Tibial artery (tissue), 4 donors: ENCODE results near the gene CCDC91.
"Not testable (repeated sequence)": the region's sequence is repeated elsewhere in the genome, so short reads cannot be mapped to it uniquely, and the experiment has no call there.

Source experiments
- DNase-seq, 2 donors: peaks; one replicate each; pipeline ENCODE4 v3.0.0-alpha.2; 2019
- H3K27ac ChIP-seq, 2 donors: fragments of 200-600 bp; sonication (generic) in 1 of 2; 1 replicate in 1 of 2; 2 replicates in 1 of 2; pipeline ENCODE4 v1.5.1; 2018 to 2019; ENCODE audit warnings: mild to moderate bottlenecking in 1 of 2
- H3K27me3 ChIP-seq, 2 donors: fragments of 200-600 bp; sonication (generic) in 1 of 2; one replicate each; pipeline versions ENCODE4 v1.5.1 to v1.6.0; 2016 to 2019
- H3K36me3 ChIP-seq, 3 donors: fragments of 200-600 bp; sonication (generic) in 2 of 3; one replicate each; pipeline ENCODE4 v1.5.1; 2016 to 2019; ENCODE audit warnings: mild to moderate bottlenecking in 2 of 3
- H3K4me1 ChIP-seq, 4 donors: fragments of 200-600 bp; sonication (generic) in 2 of 4; 1 replicate in 3 of 4; 2 replicates in 1 of 4; pipeline ENCODE4 v1.5.1; 2016 to 2019
- H3K4me3 ChIP-seq, 2 donors: fragments of 200-600 bp; sonication (generic) in 1 of 2; 1 replicate in 1 of 2; 2 replicates in 1 of 2; pipeline ENCODE4 v1.5.1; 2018 to 2019; ENCODE audit warnings: mild to moderate bottlenecking in 2 of 2
- H3K9me3 ChIP-seq, 3 donors: fragments of 200-600 bp; sonication (generic) in 1 of 3; one replicate each; pipeline ENCODE4 v1.5.1; 2016 to 2019
- intact Hi-C: fragments of 100-400 bp; cut with DNase I; formaldehyde crosslinking; loops from one replicate; pipeline ENCODE4 v1.15.0; 2023; ENCODE audit warnings: low total_unique reads
- TF ChIP-seq, protein P1 (sequence below), 2 experiments: fragments of 200-600 bp in 1 of 2; fragments of 450-650 bp in 1 of 2; IDR thresholded peaks; one replicate each; pipeline ENCODE4 v1.5.1; 2017 to 2019; ENCODE audit warnings: antibody characterized with exemption in 2 of 2, mild to moderate bottlenecking in 1 of 2, moderate library complexity in 1 of 2

Gene CCDC91

GRCh38 chr12:28192125-28192524, 1.9 kb downstream of the CCDC91 start:
- TF ChIP-seq, protein P1, sequence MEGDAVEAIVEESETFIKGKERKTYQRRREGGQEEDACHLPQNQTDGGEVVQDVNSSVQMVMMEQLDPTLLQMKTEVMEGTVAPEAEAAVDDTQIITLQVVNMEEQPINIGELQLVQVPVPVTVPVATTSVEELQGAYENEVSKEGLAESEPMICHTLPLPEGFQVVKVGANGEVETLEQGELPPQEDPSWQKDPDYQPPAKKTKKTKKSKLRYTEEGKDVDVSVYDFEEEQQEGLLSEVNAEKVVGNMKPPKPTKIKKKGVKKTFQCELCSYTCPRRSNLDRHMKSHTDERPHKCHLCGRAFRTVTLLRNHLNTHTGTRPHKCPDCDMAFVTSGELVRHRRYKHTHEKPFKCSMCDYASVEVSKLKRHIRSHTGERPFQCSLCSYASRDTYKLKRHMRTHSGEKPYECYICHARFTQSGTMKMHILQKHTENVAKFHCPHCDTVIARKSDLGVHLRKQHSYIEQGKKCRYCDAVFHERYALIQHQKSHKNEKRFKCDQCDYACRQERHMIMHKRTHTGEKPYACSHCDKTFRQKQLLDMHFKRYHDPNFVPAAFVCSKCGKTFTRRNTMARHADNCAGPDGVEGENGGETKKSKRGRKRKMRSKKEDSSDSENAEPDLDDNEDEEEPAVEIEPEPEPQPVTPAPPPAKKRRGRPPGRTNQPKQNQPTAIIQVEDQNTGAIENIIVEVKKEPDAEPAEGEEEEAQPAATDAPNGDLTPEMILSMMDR (IDR thresholded peaks at IDR 0.05), result no peak
- no peak overlapping the region for H3K4me3 ChIP-seq
- peaks cover 0 to 16% (median 8%) of the 10 kb centered on the region in 4 donors for H3K4me1 ChIP-seq
- intact Hi-C loops, result no loop called here
- DNase-seq, result no peak
- no peaks in the 10 kb centered on the region for H3K9me3 ChIP-seq
- no peaks in the 10 kb centered on the region for H3K27me3 ChIP-seq
- peaks cover 0 to 4% (median 0%) of the 10 kb centered on the region in 3 donors for H3K36me3 ChIP-seq
- peak overlapping the region in 1 of 2 donors; percentile 98 for H3K27ac ChIP-seq

DNA sequence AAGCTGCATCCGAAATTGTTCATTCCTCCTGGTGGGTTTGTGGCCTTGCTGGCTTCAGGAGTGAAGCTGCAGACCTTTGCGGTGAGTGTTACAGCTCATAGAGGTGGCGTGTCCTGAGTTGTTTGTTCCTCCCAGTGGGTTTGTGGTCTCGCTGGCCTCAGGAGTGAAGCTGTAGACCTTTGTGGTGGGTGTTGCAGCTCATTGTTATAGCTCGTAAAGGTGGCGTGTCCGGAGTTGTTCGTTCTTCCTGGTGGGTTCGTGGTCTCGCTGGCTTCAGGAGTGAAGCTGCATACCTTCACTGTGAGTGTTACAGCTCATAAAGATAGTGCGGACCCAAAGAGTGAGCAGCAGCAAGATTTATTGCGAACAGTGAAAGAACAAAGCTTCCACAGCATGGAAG, 4.4 kb downstream of the CCDC91 start:
- H3K9me3 ChIP-seq, H3K36me3 ChIP-seq, DNase-seq, intact Hi-C loops, H3K4me3 ChIP-seq, H3K27me3 ChIP-seq, H3K27ac ChIP-seq: not testable (repeated sequence)
- H3K4me1 ChIP-seq, result peaks cover 0 to 11% (median 8%) of the 10 kb centered on the region in 4 donors

GRCh38 chr12:28201136-28201535, 10.9 kb downstream of the CCDC91 start:
- H3K9me3 ChIP-seq, H3K27me3 ChIP-seq, H3K36me3 ChIP-seq, H3K4me3 ChIP-seq, H3K27ac ChIP-seq, DNase-seq, H3K4me1 ChIP-seq, intact Hi-C loops: not testable (repeated sequence)

DNA sequence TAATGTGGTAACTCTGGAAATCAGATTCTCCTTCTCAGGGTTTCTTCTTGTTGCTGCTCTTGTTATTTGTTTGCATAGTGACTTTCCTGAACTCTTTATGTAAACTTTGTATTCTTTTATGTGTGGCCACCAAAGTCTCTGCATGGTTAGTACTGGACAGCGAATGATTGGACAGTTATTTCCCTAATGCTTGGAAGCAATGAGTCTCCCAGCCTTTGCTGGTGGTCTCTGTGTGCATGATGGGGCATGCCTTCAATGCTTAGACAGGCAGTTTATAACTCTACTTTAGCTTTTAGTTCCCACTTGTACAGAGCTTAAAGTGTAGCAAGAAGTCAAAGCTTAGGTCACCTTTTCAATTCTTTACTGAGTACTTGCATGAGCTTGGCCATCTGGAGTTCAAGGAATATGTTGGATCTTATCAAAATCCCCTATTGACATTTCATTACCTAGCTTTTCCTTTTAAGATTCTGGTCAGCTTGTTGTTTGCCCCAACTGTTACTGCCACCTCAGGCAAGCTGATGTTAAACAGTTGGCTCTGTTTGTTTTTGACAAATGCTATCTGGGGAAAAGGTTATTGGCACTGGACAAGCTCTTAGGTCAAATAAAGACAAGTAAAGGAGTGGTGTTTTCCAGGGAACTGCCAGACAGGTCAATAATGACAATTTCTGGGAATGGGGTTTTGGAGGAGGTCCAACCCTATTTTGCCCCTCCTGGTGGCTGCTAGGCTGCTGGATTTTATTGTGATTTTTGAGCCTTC, 12.3 kb downstream of the CCDC91 start:
- no peaks in the 10 kb centered on the region for H3K36me3 ChIP-seq
- no peaks in the 10 kb centered on the region for H3K27me3 ChIP-seq
- intact Hi-C loops, result no loop called here
- DNase-seq, result no peak
- H3K27ac ChIP-seq, result no peak overlapping the region
- TF ChIP-seq, protein P1 (IDR thresholded peaks at IDR 0.05), result no peak
- H3K9me3 ChIP-seq, result no peaks in the 10 kb centered on the region
- no peak overlapping the region for H3K4me3 ChIP-seq
- H3K4me1 ChIP-seq, result no peaks in the 10 kb centered on the region

DNA sequence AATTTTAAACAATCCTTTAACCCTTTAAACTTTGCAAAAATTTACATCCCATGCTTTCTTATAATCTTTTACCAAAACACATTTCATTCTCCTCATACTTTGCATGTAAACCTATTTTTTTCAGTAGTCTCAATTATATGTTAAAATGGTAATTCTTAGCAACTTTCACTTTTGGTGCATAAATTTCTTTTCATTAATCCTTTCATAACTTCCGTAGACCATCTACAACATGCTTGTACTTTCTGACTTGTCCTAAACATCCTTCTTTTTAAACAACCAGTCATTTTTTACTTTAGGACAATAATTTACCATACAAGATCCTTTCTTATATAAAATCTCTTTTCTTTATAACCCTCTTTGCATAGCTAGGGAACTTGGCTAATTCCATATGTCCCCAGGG, 19.5 kb downstream of the CCDC91 start:
- H3K27me3 ChIP-seq, result no peaks in the 10 kb centered on the region
- no peak for DNase-seq
- intact Hi-C loops, result no loop called here
- no peaks in the 10 kb centered on the region for H3K9me3 ChIP-seq
- no peak overlapping the region for H3K4me3 ChIP-seq
- TF ChIP-seq, protein P1 (IDR thresholded peaks at IDR 0.05), result no peak
- no peak overlapping the region for H3K27ac ChIP-seq
- H3K4me1 ChIP-seq, result peaks cover 0 to 9% (median 1%) of the 10 kb centered on the region in 4 donors
- no peaks in the 10 kb centered on the region for H3K36me3 ChIP-seq

DNA sequence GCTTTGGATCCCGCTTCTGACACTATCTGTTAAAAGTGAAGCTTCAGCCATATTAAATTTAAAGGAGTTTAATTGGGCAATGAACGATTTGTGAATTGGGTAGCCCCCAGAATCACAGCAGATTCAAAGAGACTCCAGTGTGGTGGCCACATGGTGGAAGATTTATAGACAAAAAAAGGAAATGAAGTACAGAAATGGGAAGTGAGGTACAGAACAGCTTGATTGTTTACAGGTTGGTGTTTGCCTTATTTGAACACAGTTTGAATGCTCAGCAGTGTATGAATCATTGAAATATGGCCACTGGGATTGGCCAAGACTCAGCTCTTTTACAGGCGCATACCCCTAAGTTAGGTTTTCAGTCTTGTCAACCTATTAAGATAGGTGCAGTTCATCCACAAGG, 21.9 kb downstream of the CCDC91 start:
- TF ChIP-seq, protein P1 (IDR thresholded peaks at IDR 0.05), result no peak
- Histone ChIP-seq H3K4me1 (peaks cover 0 to 9% (median 1%) of the 10 kb centered on the region in 4 donors), H3K27me3 (no peaks in the 10 kb centered on the region), H3K4me3 (no peak overlapping the region), H3K27ac (no peak overlapping the region), H3K9me3 (no peaks in the 10 kb centered on the region), H3K36me3 (no peaks in the 10 kb centered on the region)
- no peak for DNase-seq
- intact Hi-C loops, result no loop called here
